GM18951 (cell line): ENCODE measurements around the gene UROC1.

Experiments
- POLR2A ChIP-seq: IDR thresholded peaks from 4 replicates; pipeline ENCODE4 v1.6.1; 2011; ENCODE audit warnings: mild to moderate bottlenecking; ENCODE audit not compliant: insufficient read length, insufficient read depth; ENCODE audit errors: extremely low read depth
- in situ Hi-C: fragments of 300-500 bp; cut with MboI; formaldehyde crosslinking; loops from one replicate; pipeline ENCODE4 v1.12.0; 2022; ENCODE audit warnings: low sequenced_read_pairs, mixed read lengths, inconsistent platforms; ENCODE audit not compliant: unreplicated experiment

The UROC1 gene

GRCh38 chr3:126517291-126517951 lies at the start of gene UROC1:
Gene UROC1 (minus strand): TSS chr3:126517773. CDS start chr3:126517719, 54 bp downstream.
- in situ Hi-C loops: no loop called here
- no peak for TF ChIP-seq POLR2A

- no peak for TF ChIP-seq POLR2A
- in situ Hi-C loops: no loop called here
Measured at GRCh38 chr3:126562737-126563276, 45.2 kb upstream of the UROC1 start.

GRCh38 chr3:126558336-126559071 lies 40.9 kb upstream of the UROC1 start, which contains the start of gene C3orf22:
Gene C3orf22 (minus strand): TSS chr3:126558932. CDS start chr3:126553390, 5,542 bp downstream.
- no peak for TF ChIP-seq POLR2A
- in situ Hi-C loops: no loop called here

GRCh38 chr3:126557761-126558160 lies 40.2 kb upstream of the UROC1 start:
- in situ Hi-C loops: no loop called here
- no peak for TF ChIP-seq POLR2A

GRCh38 chr3:126557415-126557745 lies 39.8 kb upstream of the UROC1 start:
- in situ Hi-C loops: no loop called here
- TF ChIP-seq POLR2A: no peak

GRCh38 chr3:126556637-126557414 lies 39.3 kb upstream of the UROC1 start:
- TF ChIP-seq POLR2A: no peak
- in situ Hi-C loops: no loop called here

- no peak for TF ChIP-seq POLR2A
- in situ Hi-C loops: no loop called here
Measured at GRCh38 chr3:126555795-126556636, 38.4 kb upstream of the UROC1 start.

GRCh38 chr3:126554560-126555525 lies 37.3 kb upstream of the UROC1 start:
- TF ChIP-seq POLR2A: no peak
- in situ Hi-C loops: no loop called here

GRCh38 chr3:126553284-126554084 lies 35.9 kb upstream of the UROC1 start:
- no peak for TF ChIP-seq POLR2A
- in situ Hi-C loops: no loop called here

- in situ Hi-C loops: no loop called here
- no peak for TF ChIP-seq POLR2A
Measured at GRCh38 chr3:126552688-126553283, 35.2 kb upstream of the UROC1 start.

- no peak for TF ChIP-seq POLR2A
Measured at GRCh38 chr3:126551839-126552687, 34.5 kb upstream of the UROC1 start.

More at GRCh38 chr3:126551839-126552687, 34.5 kb upstream of the UROC1 start:
- in situ Hi-C loops: no loop called here
